HG02870 (cell line): ENCODE data around the gene CRISP3.

Experiments used
- ATAC-seq: cut with Tn5 transposase; IDR thresholded peaks from one replicate; pipeline ENCODE4 v1.9.1; 2021; ENCODE audit warnings: mild to moderate bottlenecking, moderate library complexity; ENCODE audit not compliant: unreplicated experiment

CRISP3 gene

GRCh38 chr6:49692534-49692933 is 51.7 kb downstream of the CRISP3 start:
- ATAC-seq: no peak
